ENCODE data around the gene ZBTB16.

Gene ZBTB16

DNA sequence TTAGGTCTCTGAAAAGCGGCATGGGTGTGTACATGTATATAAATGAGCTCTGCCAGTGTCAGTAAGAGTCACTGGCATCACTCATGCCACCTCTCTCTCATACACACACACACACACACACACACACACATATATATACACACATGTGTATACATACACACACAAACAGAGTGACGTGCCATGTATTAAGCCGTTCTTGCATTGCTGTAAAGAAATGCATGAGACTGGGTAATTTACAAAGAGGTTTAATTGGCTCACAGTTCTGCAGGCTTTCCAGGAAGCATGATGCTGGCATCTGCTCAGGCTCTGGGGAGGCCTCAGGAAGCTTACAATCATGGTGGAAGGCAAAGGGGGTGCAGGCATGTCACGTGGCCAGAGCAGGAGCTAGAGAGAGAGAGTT is 131.1 kb downstream of the ZBTB16 start:
- Histone ChIP-seq H3K27me3 (ENCODE audit: insufficient read depth, poor library complexity, severe bottlenecking) (no peaks in the 10 kb centered on the region), H3K27ac (replicated peaks) (no peak overlapping the region), H3K4me3 (replicated peaks; ENCODE audit: insufficient read depth, low read length) (no peak overlapping the region)
- no peak for DNase-seq (ENCODE audit: low read depth in 1 of 2, low spot score in 1 of 2)
- TF ChIP-seq, protein P1, sequence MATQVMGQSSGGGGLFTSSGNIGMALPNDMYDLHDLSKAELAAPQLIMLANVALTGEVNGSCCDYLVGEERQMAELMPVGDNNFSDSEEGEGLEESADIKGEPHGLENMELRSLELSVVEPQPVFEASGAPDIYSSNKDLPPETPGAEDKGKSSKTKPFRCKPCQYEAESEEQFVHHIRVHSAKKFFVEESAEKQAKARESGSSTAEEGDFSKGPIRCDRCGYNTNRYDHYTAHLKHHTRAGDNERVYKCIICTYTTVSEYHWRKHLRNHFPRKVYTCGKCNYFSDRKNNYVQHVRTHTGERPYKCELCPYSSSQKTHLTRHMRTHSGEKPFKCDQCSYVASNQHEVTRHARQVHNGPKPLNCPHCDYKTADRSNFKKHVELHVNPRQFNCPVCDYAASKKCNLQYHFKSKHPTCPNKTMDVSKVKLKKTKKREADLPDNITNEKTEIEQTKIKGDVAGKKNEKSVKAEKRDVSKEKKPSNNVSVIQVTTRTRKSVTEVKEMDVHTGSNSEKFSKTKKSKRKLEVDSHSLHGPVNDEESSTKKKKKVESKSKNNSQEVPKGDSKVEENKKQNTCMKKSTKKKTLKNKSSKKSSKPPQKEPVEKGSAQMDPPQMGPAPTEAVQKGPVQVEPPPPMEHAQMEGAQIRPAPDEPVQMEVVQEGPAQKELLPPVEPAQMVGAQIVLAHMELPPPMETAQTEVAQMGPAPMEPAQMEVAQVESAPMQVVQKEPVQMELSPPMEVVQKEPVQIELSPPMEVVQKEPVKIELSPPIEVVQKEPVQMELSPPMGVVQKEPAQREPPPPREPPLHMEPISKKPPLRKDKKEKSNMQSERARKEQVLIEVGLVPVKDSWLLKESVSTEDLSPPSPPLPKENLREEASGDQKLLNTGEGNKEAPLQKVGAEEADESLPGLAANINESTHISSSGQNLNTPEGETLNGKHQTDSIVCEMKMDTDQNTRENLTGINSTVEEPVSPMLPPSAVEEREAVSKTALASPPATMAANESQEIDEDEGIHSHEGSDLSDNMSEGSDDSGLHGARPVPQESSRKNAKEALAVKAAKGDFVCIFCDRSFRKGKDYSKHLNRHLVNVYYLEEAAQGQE (IDR thresholded peaks at IDR 0.05; ENCODE audit: insufficient replicate concordance, low read depth): no peak
- TF ChIP-seq GABPA (IDR thresholded peaks at IDR 0.05; ENCODE audit: low read depth) (no peak), POLR2AphosphoS5 (IDR thresholded peaks at IDR 0.05; ENCODE audit: low read depth) (no peak), SPI1 (IDR thresholded peaks at IDR 0.05; ENCODE audit: borderline replicate concordance, low read depth) (no peak)

DNA sequence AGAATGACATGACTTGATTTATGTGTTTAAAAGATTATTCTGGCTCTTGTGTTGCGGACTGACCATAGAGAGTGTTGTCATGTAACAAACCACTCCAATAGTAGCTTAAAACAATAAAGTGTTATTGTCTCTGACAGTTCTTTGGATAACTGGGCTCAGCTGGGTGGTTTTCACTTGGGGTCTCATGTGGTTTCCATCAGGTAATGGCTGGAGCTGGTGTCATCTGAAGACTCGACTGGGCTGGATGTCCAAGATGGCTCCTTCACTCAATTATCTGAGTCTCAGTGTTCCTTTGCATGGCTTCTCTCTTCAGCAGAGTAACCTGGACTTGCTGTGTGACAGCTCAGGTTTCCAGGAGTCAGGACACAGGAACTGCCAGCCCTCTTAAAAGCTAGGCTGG is 132.4 kb downstream of the ZBTB16 start:
- Histone ChIP-seq H3K27ac (replicated peaks) (no peak overlapping the region), H3K4me3 (replicated peaks; ENCODE audit: insufficient read depth, low read length) (no peak overlapping the region)

DNA sequence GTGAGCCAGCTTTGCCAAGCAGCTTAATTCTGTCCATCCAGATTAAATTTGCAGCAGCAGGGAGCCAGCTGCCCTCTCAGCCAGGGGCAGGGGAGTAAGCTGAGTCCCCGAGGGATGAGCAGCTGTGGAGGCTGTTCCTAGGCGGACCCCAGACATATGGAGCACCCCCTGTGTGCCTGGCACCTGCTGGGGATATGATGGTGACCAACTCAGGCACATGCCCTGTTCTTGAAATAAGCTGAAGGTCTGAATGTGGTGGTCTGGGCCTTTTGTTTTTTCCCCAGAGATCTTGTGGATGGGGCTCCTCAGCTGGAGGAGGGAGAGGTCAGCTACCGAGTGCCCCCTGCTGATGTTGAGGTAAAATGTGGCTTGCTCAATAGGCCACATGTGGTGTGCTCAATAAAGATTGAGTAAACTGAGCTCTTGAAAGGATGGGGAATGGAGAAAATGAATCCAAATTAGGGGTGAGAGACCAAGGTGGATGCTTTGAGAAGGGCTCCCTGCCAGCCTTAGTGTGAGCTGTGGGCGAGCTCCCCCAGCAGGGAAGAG is 133.4 kb downstream of the ZBTB16 start:
- Histone ChIP-seq H3K27ac (replicated peaks) (no peak overlapping the region), H3K27me3 (ENCODE audit: insufficient read depth, poor library complexity, severe bottlenecking) (no peaks in the 10 kb centered on the region), H3K4me3 (replicated peaks; ENCODE audit: insufficient read depth, low read length) (no peak overlapping the region)
- DNase-seq (ENCODE audit: low read depth in 1 of 2, low spot score in 1 of 2): peak in 1 of 2 experiments; percentile 21
- TF ChIP-seq SPI1 (IDR thresholded peaks at IDR 0.05; ENCODE audit: borderline replicate concordance, low read depth): no peak
- TF ChIP-seq, protein P2, sequence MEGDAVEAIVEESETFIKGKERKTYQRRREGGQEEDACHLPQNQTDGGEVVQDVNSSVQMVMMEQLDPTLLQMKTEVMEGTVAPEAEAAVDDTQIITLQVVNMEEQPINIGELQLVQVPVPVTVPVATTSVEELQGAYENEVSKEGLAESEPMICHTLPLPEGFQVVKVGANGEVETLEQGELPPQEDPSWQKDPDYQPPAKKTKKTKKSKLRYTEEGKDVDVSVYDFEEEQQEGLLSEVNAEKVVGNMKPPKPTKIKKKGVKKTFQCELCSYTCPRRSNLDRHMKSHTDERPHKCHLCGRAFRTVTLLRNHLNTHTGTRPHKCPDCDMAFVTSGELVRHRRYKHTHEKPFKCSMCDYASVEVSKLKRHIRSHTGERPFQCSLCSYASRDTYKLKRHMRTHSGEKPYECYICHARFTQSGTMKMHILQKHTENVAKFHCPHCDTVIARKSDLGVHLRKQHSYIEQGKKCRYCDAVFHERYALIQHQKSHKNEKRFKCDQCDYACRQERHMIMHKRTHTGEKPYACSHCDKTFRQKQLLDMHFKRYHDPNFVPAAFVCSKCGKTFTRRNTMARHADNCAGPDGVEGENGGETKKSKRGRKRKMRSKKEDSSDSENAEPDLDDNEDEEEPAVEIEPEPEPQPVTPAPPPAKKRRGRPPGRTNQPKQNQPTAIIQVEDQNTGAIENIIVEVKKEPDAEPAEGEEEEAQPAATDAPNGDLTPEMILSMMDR (IDR thresholded peaks at IDR 0.05; ENCODE audit: insufficient read depth, low read length): peak; percentile 8
- TF ChIP-seq GABPA (IDR thresholded peaks at IDR 0.05; ENCODE audit: low read depth): no peak

More for the DNA sequence above, 132.4 kb downstream of the ZBTB16 start:
- TF ChIP-seq, protein P2 (IDR thresholded peaks at IDR 0.05; ENCODE audit: insufficient read depth, low read length): no peak
- TF ChIP-seq GABPA (IDR thresholded peaks at IDR 0.05; ENCODE audit: low read depth): no peak
- TF ChIP-seq SPI1 (IDR thresholded peaks at IDR 0.05; ENCODE audit: borderline replicate concordance, low read depth): no peak
- TF ChIP-seq, protein P1 (IDR thresholded peaks at IDR 0.05; ENCODE audit: insufficient replicate concordance, low read depth): no peak
- TF ChIP-seq POLR2AphosphoS5 (IDR thresholded peaks at IDR 0.05; ENCODE audit: low read depth): no peak
- DNase-seq (ENCODE audit: low read depth in 1 of 2, low spot score in 1 of 2): no peak
- no peaks in the 10 kb centered on the region for H3K27me3 ChIP-seq (ENCODE audit: insufficient read depth, poor library complexity, severe bottlenecking)

DNA sequence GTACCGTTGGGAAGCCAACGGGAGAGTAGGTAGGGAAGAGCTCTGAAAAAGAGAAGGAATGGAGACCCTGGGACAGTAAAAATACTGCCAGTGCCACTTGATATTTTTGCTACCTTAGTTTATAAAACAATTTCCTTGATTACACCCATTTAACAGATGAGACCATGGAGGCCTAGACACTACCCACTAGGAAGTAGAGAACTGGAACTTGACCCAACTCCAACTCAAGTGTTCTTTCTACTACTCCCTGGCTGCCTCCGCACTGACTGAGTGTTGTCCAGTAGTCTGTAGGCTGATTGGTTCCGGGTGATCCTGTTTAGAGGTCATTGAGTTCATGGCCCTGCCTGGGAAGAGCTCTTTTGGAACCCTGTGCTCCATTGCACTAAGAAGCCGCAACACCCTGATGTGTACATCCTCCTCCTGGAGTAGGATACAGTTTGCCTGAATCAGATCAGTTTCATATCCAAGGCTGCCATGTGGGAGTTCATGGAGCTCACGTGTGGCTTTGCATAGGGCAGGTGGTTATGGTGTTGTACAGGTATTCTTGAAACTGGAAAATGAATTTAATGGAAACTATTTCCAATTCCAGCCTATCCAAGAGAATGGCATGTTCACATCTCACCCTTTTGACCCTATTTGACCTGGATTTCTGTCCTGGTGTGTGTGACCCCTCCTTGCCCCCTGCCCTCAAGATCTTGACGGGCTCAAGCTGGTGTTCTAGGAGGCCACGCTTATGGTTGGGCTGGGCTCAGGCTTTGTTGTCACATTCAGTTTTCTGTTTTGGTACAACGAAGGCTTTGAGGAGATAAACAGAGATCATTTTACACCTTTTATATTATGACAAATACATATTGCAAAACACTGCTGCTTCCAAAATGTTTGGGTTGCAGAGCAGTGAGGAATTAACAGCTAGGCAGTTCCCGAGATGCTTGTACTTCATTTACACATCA is 134.5 kb downstream of the ZBTB16 start:
- Histone ChIP-seq H3K4me3 (replicated peaks; ENCODE audit: insufficient read depth, low read length) (no peak overlapping the region), H3K27ac (replicated peaks) (no peak overlapping the region), H3K27me3 (ENCODE audit: insufficient read depth, poor library complexity, severe bottlenecking) (no peaks in the 10 kb centered on the region)
- TF ChIP-seq, protein P2 (IDR thresholded peaks at IDR 0.05; ENCODE audit: insufficient read depth, low read length): no peak
- TF ChIP-seq GABPA (IDR thresholded peaks at IDR 0.05; ENCODE audit: low read depth) (no peak), SPI1 (IDR thresholded peaks at IDR 0.05; ENCODE audit: borderline replicate concordance, low read depth) (no peak), POLR2AphosphoS5 (IDR thresholded peaks at IDR 0.05; ENCODE audit: low read depth) (no peak)
- TF ChIP-seq, protein P1 (IDR thresholded peaks at IDR 0.05; ENCODE audit: insufficient replicate concordance, low read depth): no peak
- no peak for DNase-seq (ENCODE audit: low read depth in 1 of 2, low spot score in 1 of 2)

Measured in HL-60 (cell line).